Measurements from ENCODE around the gene ALG6.
"Not testable (repeated sequence)": the region's sequence is repeated elsewhere in the genome, so short reads cannot be mapped to it uniquely, and the experiment has no call there.

Gene ALG6

DNA sequence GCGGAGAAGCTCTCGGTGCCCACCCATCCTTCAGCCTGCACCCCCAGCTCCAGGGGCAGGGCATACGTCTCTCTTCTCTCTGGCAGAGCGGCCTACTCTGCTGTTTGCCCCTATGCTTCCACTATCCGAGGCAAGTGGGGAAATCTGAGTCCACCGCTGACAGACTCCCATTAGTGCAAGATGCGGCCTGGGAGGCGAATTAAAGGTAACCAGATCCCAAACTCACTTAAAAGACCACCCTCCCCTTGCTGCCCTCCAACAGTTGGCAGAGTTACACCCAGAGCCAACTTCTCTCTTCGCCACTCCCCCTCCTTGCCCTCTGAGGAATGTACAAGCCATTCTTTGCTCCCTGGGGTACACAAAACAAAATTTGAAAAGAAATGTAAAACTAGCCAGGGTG lies 38.6 kb upstream of the ALG6 start:
- DNase-seq (ENCODE audit: low read depth) = no peak

DNA sequence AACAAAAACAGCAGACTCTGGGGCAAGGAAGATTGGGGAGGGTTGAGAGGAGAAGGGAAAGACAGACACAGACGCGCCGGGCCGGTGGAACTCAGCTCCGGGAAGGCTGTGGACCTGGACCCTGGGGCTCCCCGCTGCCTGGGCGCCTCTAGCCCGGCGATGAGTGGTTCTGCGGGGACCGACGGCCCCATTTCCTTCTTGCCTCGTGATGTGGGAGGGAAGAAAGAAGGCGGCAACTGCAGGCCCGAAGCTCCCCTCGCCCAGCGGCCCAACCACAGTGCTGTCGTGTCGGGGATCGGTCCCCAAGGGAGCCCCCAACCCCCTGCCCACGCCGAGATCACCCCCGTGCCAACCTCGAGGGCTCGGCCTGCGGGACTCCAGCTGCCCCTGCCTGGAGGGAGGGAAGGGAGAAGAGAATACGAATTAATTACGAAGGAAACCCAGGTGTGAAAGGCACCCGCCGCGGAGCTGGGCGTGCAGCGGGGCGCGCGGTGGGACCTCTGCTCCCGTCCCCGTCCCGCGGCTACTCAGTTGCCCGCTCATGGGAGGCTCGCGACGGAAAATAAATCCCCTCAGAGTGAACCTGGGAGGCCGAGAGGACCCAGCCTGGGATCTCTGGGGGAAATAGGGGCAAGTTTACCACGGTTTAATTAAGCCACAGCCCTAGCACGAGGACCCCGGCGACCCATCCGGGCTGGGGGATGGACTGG lies 37.7 kb upstream of the ALG6 start:
- DNase-seq (ENCODE audit: low read depth) = no peak

DNA sequence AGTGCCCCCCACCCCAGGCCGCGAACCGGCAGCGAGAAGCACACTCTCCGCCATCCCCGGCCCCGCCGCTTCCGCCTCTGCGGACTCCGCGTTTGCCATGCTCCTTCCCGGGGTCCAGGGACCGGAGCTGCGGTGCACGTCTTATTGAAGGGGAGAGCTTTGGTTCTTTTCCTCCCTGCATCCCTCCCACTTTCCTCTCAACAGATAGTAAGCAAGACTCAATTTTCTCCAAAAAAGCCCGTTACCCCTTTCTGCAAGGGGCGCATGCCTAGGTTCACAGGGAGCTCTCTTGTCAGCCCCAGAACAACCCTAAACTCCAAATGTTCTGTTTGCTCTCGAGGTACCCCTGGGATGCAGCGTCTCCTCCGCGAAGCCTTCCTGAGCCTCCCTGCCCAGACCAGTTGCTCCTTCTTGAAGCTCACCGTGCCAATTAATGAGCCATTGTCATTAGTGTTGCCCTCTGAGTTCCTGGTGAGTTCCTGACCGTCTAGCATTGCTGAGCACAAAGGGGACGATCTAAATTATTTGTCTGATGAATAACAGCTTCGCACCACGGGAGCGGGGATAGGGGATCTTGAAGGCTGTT lies 37.0 kb upstream of the ALG6 start:
- no peak for DNase-seq (ENCODE audit: low read depth)

- DNase-seq (ENCODE audit: low read depth) = no peak
These were observed 25.0 kb upstream of the ALG6 start for GRCh38 chr1:63342402-63342801.

- DNase-seq (ENCODE audit: low read depth) = no peak
These were observed 23.5 kb upstream of the ALG6 start for GRCh38 chr1:63343922-63344321.

GRCh38 chr1:63350320-63350719 lies 17.1 kb upstream of the ALG6 start:
- no peak for DNase-seq (ENCODE audit: low read depth)

GRCh38 chr1:63352736-63353135 lies 14.7 kb upstream of the ALG6 start:
- DNase-seq (ENCODE audit: low read depth) = no peak

GRCh38 chr1:63356234-63356633 lies 11.2 kb upstream of the ALG6 start:
- not testable (repeated sequence) for DNase-seq (ENCODE audit: low read depth)

- no peak for DNase-seq (ENCODE audit: low read depth)
These were observed 7.9 kb upstream of the ALG6 start for GRCh38 chr1:63359561-63359960.

- DNase-seq (ENCODE audit: low read depth) = no peak
These were observed 5.4 kb upstream of the ALG6 start for GRCh38 chr1:63362073-63362472.

DNA sequence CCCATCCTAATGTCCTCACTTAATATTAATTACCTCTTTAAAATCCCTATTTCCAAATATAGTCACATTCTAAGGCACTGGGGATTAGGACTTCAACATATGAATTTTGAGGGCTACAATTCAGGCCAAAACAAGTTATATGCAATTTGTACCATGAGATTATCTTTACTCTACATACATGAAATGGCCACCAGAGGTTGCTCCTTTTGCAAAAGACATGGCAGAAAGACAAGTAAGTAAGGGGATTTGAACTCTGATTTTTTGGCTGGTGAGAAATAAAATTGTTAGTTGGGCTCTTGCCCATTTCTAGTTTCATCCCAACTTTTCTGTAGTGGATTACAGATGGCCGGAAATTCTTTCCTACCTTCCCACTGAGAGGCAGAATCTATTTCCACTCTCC lies 4.8 kb upstream of the ALG6 start:
- no peak for DNase-seq (ENCODE audit: low read depth)

GRCh38 chr1:63363014-63363413 lies 4.4 kb upstream of the ALG6 start:
- no peak for DNase-seq (ENCODE audit: low read depth)

GRCh38 chr1:63366908-63367214 lies 566 bp upstream of the ALG6 start:
- DNase-seq (ENCODE audit: low read depth) = no peak

- no peak for DNase-seq (ENCODE audit: low read depth)
These were observed 704 bp downstream of the ALG6 start for GRCh38 chr1:63368131-63368530.

DNA sequence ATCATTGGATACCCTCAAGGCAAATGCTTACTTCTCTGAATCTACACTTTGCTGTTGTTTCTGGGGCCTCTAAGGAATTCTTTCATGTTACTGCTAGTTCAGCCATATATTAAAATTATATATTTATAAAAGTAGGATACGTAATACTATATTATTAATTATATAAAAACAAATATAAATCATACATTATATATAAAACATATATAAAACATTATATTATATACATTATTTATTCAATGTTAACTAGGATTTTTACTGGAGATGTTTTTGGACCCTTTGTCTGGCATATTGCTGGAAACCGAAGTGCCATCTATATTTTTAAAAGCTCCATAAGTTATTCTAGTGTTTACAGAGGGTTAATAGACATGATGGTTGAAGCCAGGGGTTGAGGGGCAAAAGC lies 12.2 kb downstream of the ALG6 start:
- no peak for DNase-seq (ENCODE audit: low read depth)

GRCh38 chr1:63381741-63382140 lies 14.3 kb downstream of the ALG6 start:
- DNase-seq (ENCODE audit: low read depth) = no peak

- no peak for DNase-seq (ENCODE audit: low read depth)
These were observed 34.5 kb downstream of the ALG6 start for GRCh38 chr1:63401945-63402344.

- no peak for DNase-seq (ENCODE audit: low read depth)
These were observed 36.0 kb downstream of the ALG6 start for GRCh38 chr1:63403386-63403785.

DNA sequence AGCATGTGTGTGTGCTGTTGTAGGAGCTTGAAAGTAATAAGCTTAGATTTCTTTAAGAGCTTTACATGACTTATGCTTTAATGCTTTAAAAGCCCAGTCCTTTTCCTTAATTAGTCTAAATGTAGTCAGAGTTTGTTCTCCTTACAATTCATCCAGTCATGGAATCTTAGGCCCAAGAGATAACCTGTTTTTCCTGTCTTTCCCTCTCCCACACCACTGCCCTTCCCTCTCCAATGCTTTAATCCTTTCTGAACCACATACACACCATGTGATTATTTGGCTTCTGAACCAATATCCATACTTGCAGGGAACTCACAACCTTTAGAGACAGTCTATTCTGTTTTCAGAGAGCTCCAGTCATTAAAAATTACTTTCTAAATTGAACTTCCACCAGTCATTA lies 37.6 kb downstream of the ALG6 start:
- DNase-seq (ENCODE audit: low read depth) = no peak

GRCh38 chr1:63405987-63406386 lies 38.6 kb downstream of the ALG6 start:
- no peak for DNase-seq (ENCODE audit: low read depth)

- no peak for DNase-seq (ENCODE audit: low read depth)
These were observed 39.6 kb downstream of the ALG6 start for GRCh38 chr1:63407002-63407401.

DNA sequence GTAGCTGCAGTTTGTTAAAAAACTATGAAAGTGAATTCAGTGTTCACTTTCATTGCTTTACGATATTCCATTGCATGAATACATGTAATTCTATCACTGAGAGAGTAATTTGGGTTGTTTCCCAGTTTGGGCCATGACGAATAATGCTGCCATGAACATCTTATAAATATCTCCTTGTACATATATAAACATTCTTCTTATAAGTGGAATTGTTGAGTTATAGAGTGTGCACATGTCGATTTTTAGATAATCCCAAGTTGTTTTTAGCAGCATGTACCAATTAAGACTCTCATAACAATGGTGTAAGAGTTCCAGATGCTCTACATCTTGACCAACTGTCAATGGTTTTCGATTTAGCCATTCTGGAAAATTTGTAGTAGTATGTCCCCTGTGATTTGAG lies 40.9 kb downstream of the ALG6 start:
- DNase-seq (ENCODE audit: low read depth) = no peak

GRCh38 chr1:63411066-63411465 lies 43.6 kb downstream of the ALG6 start:
- DNase-seq (ENCODE audit: low read depth) = no peak

DNA sequence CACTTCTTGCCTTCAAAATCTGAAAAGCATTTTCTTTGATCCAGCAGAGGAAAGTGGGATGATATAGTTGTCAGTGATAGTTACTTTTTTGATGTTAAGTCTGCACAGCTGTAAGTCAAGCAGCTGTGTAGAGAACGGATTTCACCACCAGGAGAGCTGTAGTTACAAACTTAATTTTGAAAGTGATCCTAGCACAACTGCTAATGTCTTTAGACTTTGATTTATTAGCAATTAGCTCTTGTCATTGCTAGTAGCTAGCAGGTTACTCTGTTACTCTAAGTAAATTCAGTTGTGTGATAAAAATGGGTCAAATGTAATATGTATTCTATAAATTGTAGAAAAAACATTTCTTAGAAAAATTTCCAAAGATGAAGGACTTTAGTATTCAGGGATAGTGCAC lies 46.0 kb downstream of the ALG6 start:
- DNase-seq (ENCODE audit: low read depth) = no peak
